K562 (cell line): Measurements from ENCODE around the gene SMAD3. TPM values are rescaled to one million over a fixed set of nuclear protein-coding genes. Genes with fewer than 3 reads are reported as not detected.
A peak's percentile ranks its signal among the peaks of the same experiment; 100 is the strongest.

Source experiments
- CHD2 ChIP-seq: IDR thresholded peaks from 2 replicates; pipeline ENCODE4 v1.6.1; 2011; ENCODE audit warnings: low read depth, low read length
- EGR1 ChIP-seq: fragments of 450-650 bp; conservative IDR thresholded peaks from 2 replicates; pipeline ENCODE4 v1.6.1; 2017; ENCODE audit warnings: mild to moderate bottlenecking
- FIP1L1 ChIP-seq: fragments of 200-400 bp; formaldehyde crosslinking; IDR thresholded peaks from 2 replicates; pipeline ENCODE4 v1.6.1; 2018; ENCODE audit warnings: mild to moderate bottlenecking, low read depth, low read length; ENCODE audit not compliant: poor library complexity, severe bottlenecking
- FOXA1 ChIP-seq: fragments of 450-650 bp; IDR thresholded peaks from 2 replicates; pipeline ENCODE4 v1.6.1; 2016; ENCODE audit warnings: mild to moderate bottlenecking, borderline replicate concordance
- GTF2E2 ChIP-seq: fragments of 200-800 bp; sonication (Bioruptor generic); IDR thresholded peaks from 2 replicates; pipeline ENCODE4 v1.6.1; 2016; ENCODE audit warnings: missing genetic modification characterization, missing compliant biosample characterization
- HEY1 ChIP-seq: fragments of 250-450 bp; sonication (Bioruptor Pico); IDR thresholded peaks from 2 replicates; pipeline ENCODE4 v1.5.0; 2020; ENCODE audit warnings: mild to moderate bottlenecking, moderate library complexity, borderline replicate concordance
- HMG20B ChIP-seq: fragments of 250-450 bp; sonication (Bioruptor Pico); IDR thresholded peaks from 2 replicates; pipeline ENCODE4 v1.5.0; 2021; ENCODE audit warnings: mild to moderate bottlenecking
- MTA3 ChIP-seq: fragments of 450-650 bp; formaldehyde crosslinking; IDR thresholded peaks from 2 replicates; pipeline ENCODE4 v1.6.1; 2017; ENCODE audit warnings: mild to moderate bottlenecking, borderline replicate concordance
- NCOR1 ChIP-seq: fragments of 450-650 bp; IDR thresholded peaks from 2 replicates; pipeline ENCODE4 v1.6.1; 2016; ENCODE audit warnings: mild to moderate bottlenecking, moderate library complexity
- NELFE ChIP-seq: IDR thresholded peaks from 2 replicates; pipeline ENCODE4 v1.6.1; 2011; ENCODE audit warnings: mild to moderate bottlenecking; ENCODE audit not compliant: insufficient read depth, insufficient read length
- NR3C1 ChIP-seq: sonication (generic); formaldehyde crosslinking; IDR thresholded peaks from 2 replicates; pipeline ENCODE4 v1.8.1; 2022; ENCODE audit warnings: missing genetic modification reagents
- PRPF4 ChIP-seq: fragments of 200-400 bp; formaldehyde crosslinking; IDR thresholded peaks from one replicate; pipeline ENCODE4 v1.6.1; 2017; ENCODE audit warnings: low read length, low read depth, mild to moderate bottlenecking; ENCODE audit not compliant: insufficient read depth, poor library complexity, severe bottlenecking
- RUNX1 ChIP-seq: sonication (generic); IDR thresholded peaks from 2 replicates; pipeline ENCODE4 v1.6.1; 2016; ENCODE audit warnings: antibody characterized with exemption, low read depth
- SMAD3 ChIP-seq: fragments of 450-650 bp; formaldehyde crosslinking; conservative IDR thresholded peaks from 2 replicates; pipeline ENCODE4 v1.4.0; 2020; ENCODE audit warnings: mild to moderate bottlenecking
- THRAP3 ChIP-seq: fragments of 450-650 bp; IDR thresholded peaks from 2 replicates; pipeline ENCODE4 v1.6.1; 2016; ENCODE audit warnings: mild to moderate bottlenecking, inconsistent platforms, borderline replicate concordance
- ZBTB2 ChIP-seq: fragments of 450-650 bp; IDR thresholded peaks from 2 replicates; pipeline ENCODE4 v1.6.1; 2016; ENCODE audit warnings: antibody characterized with exemption
- ZNF12 ChIP-seq: sonication (generic); formaldehyde crosslinking; IDR thresholded peaks from 2 replicates; pipeline ENCODE4 v1.4.0; 2020; ENCODE audit warnings: mild to moderate bottlenecking, missing genetic modification reagents
- ZNF134 ChIP-seq: fragments of 250-450 bp; sonication (Bioruptor Pico); conservative IDR thresholded peaks from 2 replicates; pipeline ENCODE4 v1.4.0; 2020
- ZNF24 ChIP-seq: fragments of 450-650 bp; IDR thresholded peaks from 2 replicates; pipeline ENCODE4 v1.6.1; 2016
- ZNF431 ChIP-seq: sonication (generic); formaldehyde crosslinking; IDR thresholded peaks from 2 replicates; pipeline ENCODE4 v1.8.0; 2022; ENCODE audit warnings: mild to moderate bottlenecking, missing genetic modification reagents
- ZNF507 ChIP-seq: conservative IDR thresholded peaks from 2 replicates; pipeline ENCODE4 v1.6.1; 2017; ENCODE audit warnings: missing genetic modification characterization, missing compliant biosample characterization
- ZNF561 ChIP-seq: fragments of 450-650 bp; formaldehyde crosslinking; conservative IDR thresholded peaks from 2 replicates; pipeline ENCODE4 v1.4.0; 2020; ENCODE audit warnings: mild to moderate bottlenecking, moderate library complexity
- polyA plus RNA-seq, 8 experiments: library from polyadenylated mRNA; depleted of rRNA in 4 of 8; stranded (reverse) in 5 of 8; unstranded in 3 of 8; fragments of >200 nt; fragmentation: Nextera tagmentation in 2 of 8; fragmentation: Illumina TruSeq in 1 of 8; extraction: Ambion mirVana in 2 of 8; extraction: Trizol in 1 of 8; gene quantifications; 2 replicates each; pipeline versions ENCODE4 v1.2.1 to v1.2.3, GENCODE V29; 2011 to 2014; ENCODE audit warnings: inconsistent platforms in 1 of 8, missing spikeins in 1 of 8
- total RNA-seq, 7 experiments: library from RNA; depleted of rRNA in 6 of 7; stranded (reverse); fragments of >200 nt in 6 of 7; fragmentation: Illumina TruSeq in 2 of 7; extraction: Trizol in 2 of 7; gene quantifications; 2 replicates each; pipeline versions ENCODE4 v1.2.1 to v1.2.3, GENCODE V29; 2011 to 2021; ENCODE audit warnings: low replicate concordance in 1 of 7
- TF ChIP-seq, protein P1 (sequence below): fragments of 250-450 bp; sonication (Bioruptor Pico); IDR thresholded peaks from 2 replicates; pipeline ENCODE4 v1.4.0; 2020
- TF ChIP-seq, protein P2 (sequence below): conservative IDR thresholded peaks from 2 replicates; pipeline ENCODE4 v1.6.1; 2011; ENCODE audit warnings: low read depth, mild to moderate bottlenecking, low read length; ENCODE audit not compliant: control insufficient read depth
- TF ChIP-seq, protein P3 (sequence below): fragments of 450-650 bp; formaldehyde crosslinking; IDR thresholded peaks from 2 replicates; pipeline ENCODE4 v1.4.0; 2020; ENCODE audit warnings: mild to moderate bottlenecking, moderate library complexity

Gene SMAD3
- total and polyA plus RNA-seq, 9 of the 15 experiments (the other 6 are each of a cell fraction or from before 2014, with no cell fraction given), result 4.3 to 39.2 (median 11.1) TPM

GRCh38 chr15:67091071-67091979 is 25.9 kb downstream of the SMAD3 start (continued):
- no peak for TF ChIP-seq HMG20B (CRISPR knock-in tag)
- TF ChIP-seq, protein P1, sequence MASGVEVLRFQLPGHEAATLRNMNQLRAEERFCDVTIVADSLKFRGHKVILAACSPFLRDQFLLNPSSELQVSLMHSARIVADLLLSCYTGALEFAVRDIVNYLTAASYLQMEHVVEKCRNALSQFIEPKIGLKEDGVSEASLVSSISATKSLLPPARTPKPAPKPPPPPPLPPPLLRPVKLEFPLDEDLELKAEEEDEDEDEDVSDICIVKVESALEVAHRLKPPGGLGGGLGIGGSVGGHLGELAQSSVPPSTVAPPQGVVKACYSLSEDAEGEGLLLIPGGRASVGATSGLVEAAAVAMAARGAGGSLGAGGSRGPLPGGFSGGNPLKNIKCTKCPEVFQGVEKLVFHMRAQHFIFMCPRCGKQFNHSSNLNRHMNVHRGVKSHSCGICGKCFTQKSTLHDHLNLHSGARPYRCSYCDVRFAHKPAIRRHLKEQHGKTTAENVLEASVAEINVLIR, result peak; percentile 54; the same call in 1 of the 2 replicates
- peak; percentile 61; the same call in 1 of the 2 replicates for TF ChIP-seq ZBTB2
- TF ChIP-seq ZNF134, result peak; percentile 85
- TF ChIP-seq PRPF4, result no peak
- TF ChIP-seq EGR1, result peak; percentile 56
- no peak; the same call in 1 of the 2 replicates for TF ChIP-seq ZNF431 (CRISPR knock-in tag)
- no peak for TF ChIP-seq ZNF12 (CRISPR knock-in tag)
- TF ChIP-seq ZNF561 (CRISPR knock-in tag), result no peak
- TF ChIP-seq RUNX1, result peak; percentile 94
- TF ChIP-seq GTF2E2, result peak; percentile 94
- no peak for TF ChIP-seq NR3C1 (CRISPR knock-in tag)
- no peak for TF ChIP-seq CHD2
- TF ChIP-seq, protein P2, sequence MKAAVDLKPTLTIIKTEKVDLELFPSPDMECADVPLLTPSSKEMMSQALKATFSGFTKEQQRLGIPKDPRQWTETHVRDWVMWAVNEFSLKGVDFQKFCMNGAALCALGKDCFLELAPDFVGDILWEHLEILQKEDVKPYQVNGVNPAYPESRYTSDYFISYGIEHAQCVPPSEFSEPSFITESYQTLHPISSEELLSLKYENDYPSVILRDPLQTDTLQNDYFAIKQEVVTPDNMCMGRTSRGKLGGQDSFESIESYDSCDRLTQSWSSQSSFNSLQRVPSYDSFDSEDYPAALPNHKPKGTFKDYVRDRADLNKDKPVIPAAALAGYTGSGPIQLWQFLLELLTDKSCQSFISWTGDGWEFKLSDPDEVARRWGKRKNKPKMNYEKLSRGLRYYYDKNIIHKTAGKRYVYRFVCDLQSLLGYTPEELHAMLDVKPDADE, result peak; percentile 68; the same call in 1 of the 2 replicates
- peak; percentile 82 for TF ChIP-seq MTA3
- TF ChIP-seq THRAP3, result no peak
- no peak for TF ChIP-seq FOXA1
- TF ChIP-seq, protein P3, sequence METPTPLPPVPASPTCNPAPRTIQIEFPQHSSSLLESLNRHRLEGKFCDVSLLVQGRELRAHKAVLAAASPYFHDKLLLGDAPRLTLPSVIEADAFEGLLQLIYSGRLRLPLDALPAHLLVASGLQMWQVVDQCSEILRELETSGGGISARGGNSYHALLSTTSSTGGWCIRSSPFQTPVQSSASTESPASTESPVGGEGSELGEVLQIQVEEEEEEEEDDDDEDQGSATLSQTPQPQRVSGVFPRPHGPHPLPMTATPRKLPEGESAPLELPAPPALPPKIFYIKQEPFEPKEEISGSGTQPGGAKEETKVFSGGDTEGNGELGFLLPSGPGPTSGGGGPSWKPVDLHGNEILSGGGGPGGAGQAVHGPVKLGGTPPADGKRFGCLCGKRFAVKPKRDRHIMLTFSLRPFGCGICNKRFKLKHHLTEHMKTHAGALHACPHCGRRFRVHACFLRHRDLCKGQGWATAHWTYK (CRISPR knock-in tag), result peak; percentile 87
- peak; percentile 3; the same call in 1 of the 2 replicates for TF ChIP-seq HEY1
- peak; percentile 67 for TF ChIP-seq ZNF24
- peak; percentile 98 for TF ChIP-seq NCOR1
- peak; percentile 84 for TF ChIP-seq SMAD3 (CRISPR knock-in tag)
- TF ChIP-seq FIP1L1, result no peak
- TF ChIP-seq ZNF507 (tag), result no peak
- no peak for TF ChIP-seq NELFE
